Urothelium cell line (cell line): ENCODE data around the gene NPC1.
"Not testable (repeated sequence)": the region's sequence is repeated elsewhere in the genome, so short reads cannot be mapped to it uniquely, and the experiment has no call there.

ENCODE experiments used
- DNase-seq: peaks from one replicate; pipeline ENCODE4 v3.0.0; 2011; ENCODE audit warnings: low spot score, mixed read lengths
- FAIRE-seq: peaks from 2 replicates; lab custom pipeline; 2011; peaks lifted over from hg19 to GRCh38; lab: Jason Lieb, UNC

NPC1 gene

GRCh38 chr18:23578067-23578701 lies 8.1 kb downstream of the NPC1 start:
- FAIRE-seq: no peak
- DNase-seq: no peak

- not testable (repeated sequence) for FAIRE-seq
These were observed 8.8 kb downstream of the NPC1 start for GRCh38 chr18:23577521-23577920.

GRCh38 chr18:23575309-23575651 lies 11.0 kb downstream of the NPC1 start:
- FAIRE-seq: no peak
- no peak for DNase-seq

More at GRCh38 chr18:23577521-23577920, 8.8 kb downstream of the NPC1 start:
- DNase-seq: not testable (repeated sequence)

DNA sequence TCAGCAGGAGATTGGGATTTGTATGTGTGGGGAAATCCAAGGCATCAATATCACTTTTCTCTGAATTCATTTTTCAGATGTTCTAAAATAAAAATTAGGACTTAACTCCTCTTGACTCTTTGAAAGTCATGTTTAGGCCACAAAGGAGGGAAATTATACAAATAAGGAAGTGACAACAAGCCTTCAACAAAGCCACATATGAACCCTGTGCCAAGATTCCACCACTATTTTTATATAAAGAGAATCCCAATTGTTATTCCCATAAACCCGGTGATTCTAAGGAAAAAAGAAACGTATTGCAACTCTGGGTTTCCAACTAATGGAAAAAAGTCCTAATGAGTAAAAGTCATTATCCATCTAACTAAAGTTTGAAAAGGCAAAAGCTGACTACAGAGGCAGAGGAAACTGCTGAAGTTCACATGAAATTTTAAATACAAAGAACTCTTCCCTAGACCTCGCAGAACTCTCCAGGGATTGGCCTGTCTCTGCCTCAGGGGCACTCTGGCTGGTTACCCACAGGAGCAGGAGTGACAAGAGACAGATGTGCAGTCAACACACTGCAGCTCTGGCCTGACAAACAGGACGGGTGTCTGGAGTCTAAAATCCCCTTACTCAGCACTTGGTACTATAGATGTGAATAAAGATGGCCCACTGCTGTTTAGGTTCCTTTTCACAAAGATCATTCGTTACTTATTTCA lies 11.5 kb downstream of the NPC1 start:
- DNase-seq (no peak), FAIRE-seq (no peak)

- peak; percentile 15 for DNase-seq
These were observed 12.5 kb downstream of the NPC1 start for GRCh38 chr18:23573626-23574431.

DNA sequence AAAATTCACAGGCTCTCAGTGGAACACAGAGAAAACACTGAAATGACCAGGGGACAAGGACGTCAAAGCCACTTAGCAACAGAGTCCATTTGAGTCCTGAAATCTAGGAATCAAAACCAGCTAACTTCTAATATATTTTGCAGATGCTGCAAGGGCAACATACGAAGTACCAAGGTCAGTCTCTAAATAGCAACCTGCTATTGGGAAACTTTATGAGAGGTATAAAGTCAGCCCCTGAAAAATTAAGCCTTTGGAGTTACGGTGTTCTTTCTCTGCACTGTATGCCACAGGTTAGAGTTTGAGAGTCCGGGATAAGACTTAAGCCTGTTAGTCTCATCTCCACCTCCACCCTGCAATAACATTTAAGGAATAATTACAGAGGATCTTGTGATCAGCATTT lies 13.3 kb downstream of the NPC1 start:
- FAIRE-seq (no peak), DNase-seq (no peak)

More at GRCh38 chr18:23573626-23574431, 12.5 kb downstream of the NPC1 start:
- FAIRE-seq: no peak

- FAIRE-seq (no peak), DNase-seq (no peak)
These were observed 13.7 kb downstream of the NPC1 start for GRCh38 chr18:23572570-23572969.

DNA sequence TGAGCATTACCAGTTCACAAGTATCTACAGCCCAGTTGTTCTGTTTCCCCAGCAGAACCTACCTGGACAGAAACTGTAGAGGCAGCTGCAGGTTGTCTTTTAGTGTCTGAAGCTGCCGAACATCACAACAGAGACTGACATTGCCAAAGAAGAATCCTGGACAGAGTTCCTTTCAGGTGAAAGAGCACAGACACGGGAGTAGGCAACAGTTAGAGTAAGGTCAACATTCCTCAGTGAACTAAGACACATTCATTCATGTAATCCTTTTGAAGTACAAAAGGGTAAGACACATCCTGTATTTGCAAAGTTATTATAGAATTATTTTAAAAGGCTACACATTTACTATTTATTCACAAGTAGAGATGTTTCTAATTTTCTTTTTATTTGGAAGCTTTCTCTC lies 14.3 kb downstream of the NPC1 start:
- FAIRE-seq (no peak), DNase-seq (no peak)

DNA sequence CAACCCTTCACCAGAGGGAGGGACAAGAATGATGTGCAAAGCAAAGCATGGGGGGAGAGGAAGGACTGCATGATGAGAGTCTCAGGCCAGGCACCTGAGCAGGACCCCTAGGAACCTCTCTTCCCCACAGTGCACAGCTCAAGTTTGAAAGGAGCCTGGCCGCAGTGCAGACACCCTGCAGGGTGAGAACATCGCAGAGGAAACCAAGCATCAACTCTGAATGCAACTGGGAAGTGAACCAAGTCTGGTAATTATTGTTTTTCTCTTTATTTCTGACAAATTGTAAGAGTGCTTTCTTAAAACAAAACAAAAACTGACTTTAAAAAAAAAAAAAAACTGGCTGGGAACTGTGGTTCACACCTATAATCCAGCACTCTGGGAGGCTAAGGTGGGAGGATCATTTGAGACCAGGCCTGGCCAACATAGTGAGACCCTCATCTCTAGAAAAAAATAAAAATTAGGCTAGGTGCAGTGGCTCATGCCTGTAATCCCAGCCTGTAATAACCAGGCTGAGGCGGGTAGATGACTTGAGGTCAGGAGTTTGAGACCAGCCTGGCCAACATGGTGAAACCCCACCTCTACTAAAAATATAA lies 15.3 kb downstream of the NPC1 start:
- FAIRE-seq: no peak
- no peak for DNase-seq

DNA sequence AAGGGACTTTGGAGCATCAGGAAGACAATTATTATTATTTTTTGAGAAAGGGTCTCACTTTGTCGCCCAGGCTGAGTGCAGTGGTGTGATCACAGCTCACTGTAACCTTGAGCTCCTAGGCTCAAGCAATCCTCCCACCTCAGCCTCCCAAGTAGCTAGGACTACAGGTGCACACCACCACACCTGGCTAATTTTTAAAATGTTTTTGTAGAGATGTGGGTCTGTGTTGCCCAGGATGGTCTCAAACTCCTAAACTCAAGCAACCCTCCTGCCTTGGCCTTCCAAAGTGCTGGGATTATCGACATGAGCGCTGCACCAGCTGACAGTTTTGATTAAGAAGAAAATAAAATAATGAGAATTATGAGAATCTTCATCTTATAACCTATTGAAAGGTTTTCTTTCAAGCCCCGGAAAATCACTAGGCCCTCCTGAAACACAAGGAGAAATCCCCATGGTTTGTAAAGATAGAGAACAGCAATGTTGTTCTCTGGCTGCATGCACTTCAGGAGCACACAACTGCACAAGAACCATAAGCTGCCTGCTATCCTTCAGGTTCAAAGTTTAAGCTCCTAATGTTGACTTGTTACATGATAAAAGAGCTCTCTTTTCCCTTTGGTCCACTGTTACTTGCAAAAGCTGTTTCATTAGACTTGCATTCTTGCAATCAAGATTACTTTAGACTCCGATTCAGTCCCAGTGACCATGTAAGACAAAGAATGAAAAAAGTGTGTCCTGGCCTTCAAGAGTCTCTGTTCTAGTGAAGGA lies 16.8 kb downstream of the NPC1 start:
- FAIRE-seq (no peak), DNase-seq (no peak)

DNA sequence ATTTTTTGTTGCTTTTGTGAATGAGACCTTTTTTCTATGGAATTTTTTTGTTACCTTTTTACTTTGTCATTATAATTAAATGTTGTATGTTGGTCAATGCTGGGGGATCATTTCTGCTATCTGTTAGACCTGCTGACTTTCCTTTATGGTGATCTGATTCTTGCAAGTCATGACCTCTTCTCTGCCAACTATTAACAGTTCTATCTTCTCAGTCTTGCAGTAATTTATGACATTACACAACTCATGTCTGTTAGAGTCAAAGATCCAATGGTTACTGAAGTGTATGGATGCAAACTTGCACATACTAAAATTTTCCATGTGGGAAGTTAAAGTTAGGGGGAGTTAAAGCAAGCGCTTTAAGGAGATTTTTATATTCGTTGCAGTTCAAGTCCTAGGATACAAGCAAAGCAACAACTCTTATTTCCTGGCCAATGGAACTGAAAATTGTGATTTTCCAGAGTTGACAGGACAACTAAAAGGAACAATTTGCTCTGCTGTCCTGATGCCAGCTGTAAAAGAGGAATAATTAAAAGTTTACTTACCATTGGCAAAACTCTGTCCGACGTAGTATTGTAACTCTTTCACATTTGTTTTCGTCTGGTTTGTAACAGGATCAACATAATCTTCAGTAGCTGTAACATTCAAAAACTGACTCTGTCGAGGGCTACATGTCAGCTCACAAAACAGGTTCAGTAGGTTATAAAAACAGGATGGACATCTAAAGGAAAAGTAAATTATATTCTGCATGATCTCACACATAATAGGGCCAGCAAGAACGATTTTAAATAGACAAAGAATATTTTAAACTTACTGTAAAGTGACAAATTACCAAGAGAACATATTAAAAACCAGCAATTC lies 17.8 kb downstream of the NPC1 start:
- FAIRE-seq: no peak
- no peak for DNase-seq

DNA sequence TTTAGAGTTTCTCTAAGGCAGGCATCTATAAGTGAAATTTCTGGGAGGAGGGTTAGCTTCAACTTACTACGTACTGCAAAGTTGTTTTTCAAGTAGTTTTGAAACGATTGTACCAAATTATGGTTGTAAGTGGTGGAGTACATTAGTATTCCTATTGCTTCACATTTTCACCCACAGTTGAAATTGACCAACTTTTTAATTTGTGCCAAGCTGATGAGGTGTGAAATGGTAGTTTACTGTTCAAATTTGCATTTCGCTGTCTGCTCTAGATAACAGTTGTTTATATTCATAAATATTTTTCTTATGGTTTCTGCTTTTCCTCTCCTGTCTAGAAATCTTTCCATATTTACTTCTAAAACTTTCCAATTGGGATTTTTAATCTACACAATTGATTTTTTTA lies 18.6 kb downstream of the NPC1 start:
- DNase-seq (no peak), FAIRE-seq (no peak)

DNA sequence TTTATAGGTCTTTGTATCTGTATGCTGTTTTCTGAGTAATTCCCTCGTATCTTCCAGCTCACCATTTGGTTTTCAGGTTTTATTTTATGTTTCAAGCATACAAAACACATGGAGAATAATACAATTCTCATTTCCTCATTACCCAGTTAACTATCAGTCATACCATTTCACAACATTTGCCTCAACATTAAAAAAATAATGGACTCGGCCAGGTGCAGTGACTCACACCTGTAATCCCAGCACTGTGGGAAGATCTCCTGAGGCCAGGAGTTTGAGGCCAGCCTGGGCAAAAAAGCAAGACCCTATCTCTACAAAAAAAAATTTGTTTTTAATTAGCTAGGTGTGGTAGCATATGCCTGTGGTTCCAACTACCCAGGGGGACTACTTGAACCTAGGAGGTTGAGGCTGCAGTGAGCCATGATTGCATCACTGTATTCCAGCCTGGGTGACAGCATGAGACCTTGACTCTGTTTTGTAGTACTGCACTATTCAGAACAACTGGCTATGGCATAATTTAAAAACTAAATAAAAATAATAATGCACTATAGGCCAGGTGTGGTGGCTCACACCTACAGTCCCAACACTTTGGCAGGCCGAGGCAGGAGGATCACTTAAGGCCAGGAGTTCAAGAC lies 20.3 kb downstream of the NPC1 start:
- FAIRE-seq: no peak
- DNase-seq: no peak

- FAIRE-seq (no peak), DNase-seq (no peak)
These were observed 22.8 kb downstream of the NPC1 start for GRCh38 chr18:23563377-23564043.

GRCh38 chr18:23560186-23560585 lies 26.1 kb downstream of the NPC1 start:
- no peak for FAIRE-seq
- no peak for DNase-seq

GRCh38 chr18:23557511-23557910 lies 28.8 kb downstream of the NPC1 start:
- FAIRE-seq, DNase-seq: not testable (repeated sequence)

DNA sequence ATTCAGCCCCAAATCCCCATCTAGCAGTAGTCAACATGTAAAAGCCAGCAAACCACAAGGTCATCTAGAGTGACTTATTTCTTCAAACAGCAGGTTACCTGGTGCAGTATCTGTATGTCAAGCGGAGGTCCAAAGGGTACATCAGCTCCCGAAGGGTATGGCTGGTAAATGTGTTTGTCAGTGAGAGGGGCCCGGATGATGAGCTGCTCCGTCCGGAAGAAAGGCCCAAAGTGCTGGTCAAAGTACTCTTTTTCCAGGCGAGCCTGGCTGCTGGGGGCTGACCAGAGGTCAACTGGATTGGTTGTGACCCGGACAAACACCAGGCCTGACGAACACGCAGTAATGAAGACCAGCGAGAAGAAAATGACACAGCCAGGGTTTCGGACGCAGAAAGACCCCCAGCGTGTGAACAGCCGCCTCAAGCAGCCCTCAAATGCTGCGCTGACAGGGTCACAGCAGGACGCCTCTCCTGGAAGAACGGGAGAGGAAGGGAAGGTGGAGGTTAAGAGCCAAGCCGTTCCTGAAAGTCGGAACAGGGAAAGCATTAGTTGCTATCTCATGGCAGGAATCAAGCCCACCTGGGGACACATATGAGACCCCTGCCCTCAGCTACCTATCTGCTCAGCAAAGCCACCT lies 30.0 kb downstream of the NPC1 start:
- DNase-seq (no peak), FAIRE-seq (no peak)

DNA sequence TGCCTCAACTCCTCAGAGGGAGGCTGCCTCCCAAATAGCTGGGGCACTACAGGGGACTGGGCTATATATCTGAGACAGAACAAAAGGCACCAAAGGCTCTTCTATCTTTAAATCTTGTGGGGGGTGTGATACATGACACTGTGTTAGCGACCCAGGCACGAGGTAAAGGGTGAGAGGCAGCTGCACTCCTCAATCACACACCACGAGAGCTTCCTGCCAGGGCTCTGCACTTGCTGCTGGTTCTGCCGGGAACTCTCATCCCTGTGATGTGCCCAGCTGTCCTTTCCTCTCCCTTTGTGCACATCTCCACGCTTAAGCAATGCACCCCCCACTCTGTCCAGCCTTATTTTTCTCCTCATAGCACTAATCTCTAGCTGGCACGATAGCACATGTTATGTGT lies 32.4 kb downstream of the NPC1 start:
- no peak for DNase-seq
- no peak for FAIRE-seq
